Measurements from ENCODE around the gene ABHD16A. TPM values are rescaled to one million over a fixed set of nuclear protein-coding genes. Genes with fewer than 3 reads are reported as not detected.

ABHD16A gene
- total RNA-seq, 1 donor: 23.5 TPM

DNA sequence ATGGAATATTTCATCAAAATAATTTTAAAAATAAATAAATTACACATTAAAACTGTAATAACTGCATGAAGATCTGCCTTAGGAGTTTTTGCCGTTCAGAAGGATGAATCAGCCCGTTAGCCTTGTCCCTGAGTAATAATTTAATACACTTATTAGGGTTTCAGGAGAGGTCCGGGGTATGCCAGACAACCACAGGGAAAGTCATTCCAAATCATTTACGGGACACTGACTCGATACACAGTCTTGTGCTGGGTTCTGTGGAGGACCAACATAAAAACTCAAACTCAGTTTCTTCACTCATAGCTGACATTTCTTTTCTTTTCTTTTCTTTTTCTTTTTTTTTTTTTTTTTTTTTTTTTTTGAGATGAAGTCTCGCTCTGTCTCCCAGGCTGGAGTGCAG lies 2.8 kb upstream of the ABHD16A start:
- DNase-seq (ENCODE audit: low read depth): no peak
- TF ChIP-seq, protein P1, sequence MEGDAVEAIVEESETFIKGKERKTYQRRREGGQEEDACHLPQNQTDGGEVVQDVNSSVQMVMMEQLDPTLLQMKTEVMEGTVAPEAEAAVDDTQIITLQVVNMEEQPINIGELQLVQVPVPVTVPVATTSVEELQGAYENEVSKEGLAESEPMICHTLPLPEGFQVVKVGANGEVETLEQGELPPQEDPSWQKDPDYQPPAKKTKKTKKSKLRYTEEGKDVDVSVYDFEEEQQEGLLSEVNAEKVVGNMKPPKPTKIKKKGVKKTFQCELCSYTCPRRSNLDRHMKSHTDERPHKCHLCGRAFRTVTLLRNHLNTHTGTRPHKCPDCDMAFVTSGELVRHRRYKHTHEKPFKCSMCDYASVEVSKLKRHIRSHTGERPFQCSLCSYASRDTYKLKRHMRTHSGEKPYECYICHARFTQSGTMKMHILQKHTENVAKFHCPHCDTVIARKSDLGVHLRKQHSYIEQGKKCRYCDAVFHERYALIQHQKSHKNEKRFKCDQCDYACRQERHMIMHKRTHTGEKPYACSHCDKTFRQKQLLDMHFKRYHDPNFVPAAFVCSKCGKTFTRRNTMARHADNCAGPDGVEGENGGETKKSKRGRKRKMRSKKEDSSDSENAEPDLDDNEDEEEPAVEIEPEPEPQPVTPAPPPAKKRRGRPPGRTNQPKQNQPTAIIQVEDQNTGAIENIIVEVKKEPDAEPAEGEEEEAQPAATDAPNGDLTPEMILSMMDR (IDR thresholded peaks at IDR 0.05; ENCODE audit: insufficient read depth, low read length): no peak
- H3K4me3 ChIP-seq (ENCODE audit: low read depth, low read length): no peak overlapping the region

DNA sequence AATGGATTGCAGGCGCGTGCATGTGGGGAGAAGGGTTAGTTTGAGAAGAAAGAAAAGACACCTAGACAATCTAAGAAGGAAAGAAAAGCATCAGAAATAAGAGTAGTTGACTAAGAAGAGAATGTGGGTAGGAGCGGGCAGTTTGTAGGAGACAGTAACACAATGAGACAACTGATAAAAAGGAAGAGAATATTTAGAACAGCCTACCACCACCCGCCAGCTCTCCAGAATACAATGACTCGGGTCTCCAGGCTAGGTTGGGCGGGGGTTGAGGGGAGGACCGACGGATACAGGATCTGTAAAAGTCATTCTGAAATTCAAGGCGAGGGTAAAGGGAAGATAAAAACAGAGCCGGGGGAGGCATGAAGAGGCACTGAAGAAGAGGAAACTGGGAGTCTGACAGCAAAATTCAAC lies 712 bp downstream of the ABHD16A start:
- peak overlapping the region; percentile 98 for H3K4me3 ChIP-seq (ENCODE audit: low read depth, low read length)
- no peak for DNase-seq (ENCODE audit: low read depth)
- TF ChIP-seq, protein P1 (IDR thresholded peaks at IDR 0.05; ENCODE audit: insufficient read depth, low read length): no peak

DNA sequence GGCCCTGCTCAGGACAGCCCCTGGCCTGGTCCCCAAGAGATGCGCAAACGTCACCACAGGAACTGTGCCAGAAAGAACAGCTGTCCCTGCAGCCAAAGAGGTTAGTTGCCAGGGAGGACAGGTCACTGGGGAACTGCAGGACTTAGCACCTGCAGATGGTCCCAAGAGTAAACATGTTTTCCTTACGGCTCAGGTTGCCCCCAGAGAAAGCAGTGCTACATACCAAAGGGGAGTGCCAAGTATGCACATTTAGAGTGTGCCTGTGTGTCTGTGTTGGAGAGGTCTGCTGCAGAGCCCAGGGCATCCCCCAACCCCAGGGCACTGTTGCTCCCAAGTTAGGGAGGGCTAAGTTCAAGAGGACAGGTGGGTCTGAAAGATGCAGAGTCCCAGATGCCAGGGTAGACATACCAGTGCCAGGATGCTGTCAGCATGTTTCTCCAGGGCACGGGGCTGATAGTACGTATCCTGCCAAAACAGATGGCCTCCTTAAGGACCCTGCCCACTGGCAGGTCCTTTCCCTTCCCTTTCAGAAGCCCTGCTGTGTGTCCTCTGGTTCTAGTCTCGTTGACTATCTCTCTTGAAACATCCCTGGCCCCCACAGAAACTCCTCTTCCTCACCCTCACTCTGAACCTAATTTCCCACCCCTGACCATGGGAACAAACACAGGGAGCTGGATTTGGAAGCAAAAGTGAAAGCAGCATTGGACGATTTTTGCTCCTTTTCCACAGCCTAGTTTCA lies 1.3 kb downstream of the ABHD16A start:
- TF ChIP-seq, protein P1 (IDR thresholded peaks at IDR 0.05; ENCODE audit: insufficient read depth, low read length): no peak
- peak; percentile 49 for DNase-seq (ENCODE audit: low read depth)
- H3K4me3 ChIP-seq (ENCODE audit: low read depth, low read length): peak overlapping the region; percentile 98

DNA sequence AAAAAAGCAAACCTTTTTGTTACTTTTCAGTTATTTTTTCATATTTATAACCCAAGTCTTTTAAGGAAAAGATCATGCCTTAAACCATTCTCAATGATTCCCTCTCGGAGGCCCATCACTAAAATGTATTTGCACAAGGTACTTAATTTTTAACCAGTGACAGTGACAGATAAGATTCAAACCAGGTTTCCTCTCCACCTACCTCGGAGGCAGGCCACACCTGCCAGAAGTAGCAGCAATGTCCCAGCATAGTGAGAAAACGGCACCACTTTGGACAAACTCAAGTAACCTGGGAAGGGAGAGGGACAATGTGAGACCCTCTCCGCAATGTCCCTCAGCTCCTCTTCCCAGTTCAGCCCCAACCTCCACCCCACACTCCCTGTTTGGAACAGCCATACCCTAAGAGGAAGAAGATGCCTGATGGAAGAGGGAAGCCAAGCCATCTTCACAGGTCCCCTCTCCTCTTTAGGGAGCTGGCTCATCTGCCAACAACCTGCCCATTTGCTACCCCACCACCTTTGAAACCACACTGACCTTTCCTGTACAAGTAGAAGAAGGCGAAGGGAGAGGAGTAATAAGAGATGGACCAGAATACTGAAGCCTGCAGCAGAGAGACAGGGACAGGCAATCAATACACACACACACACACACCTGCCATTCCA lies 2.3 kb downstream of the ABHD16A start:
- H3K4me3 ChIP-seq (ENCODE audit: low read depth, low read length): no peak overlapping the region

DNA sequence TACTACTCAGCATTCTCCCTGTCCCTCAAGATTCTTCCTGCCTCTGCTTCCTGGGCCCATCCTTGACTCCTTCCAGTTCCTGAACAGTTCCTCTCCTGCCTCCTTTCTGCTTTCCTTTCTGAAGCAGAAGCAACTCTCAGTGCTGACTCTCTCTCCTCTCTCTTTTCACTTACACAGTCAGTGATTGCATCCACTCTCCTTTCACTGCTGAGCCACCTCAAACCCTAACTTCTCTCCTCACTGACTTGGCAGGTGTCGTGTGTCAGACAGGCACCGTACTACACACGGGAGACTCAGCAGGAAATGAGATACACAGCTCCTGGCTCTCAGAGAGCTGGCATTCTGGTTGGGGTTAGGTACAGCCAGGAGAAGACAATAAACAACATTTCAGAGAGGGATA lies 5.6 kb downstream of the ABHD16A start:
- no peak for DNase-seq (ENCODE audit: low read depth)
- H3K4me3 ChIP-seq (ENCODE audit: low read depth, low read length): no peak overlapping the region
- TF ChIP-seq, protein P1 (IDR thresholded peaks at IDR 0.05; ENCODE audit: insufficient read depth, low read length): no peak

More for the DNA sequence above, 2.3 kb downstream of the ABHD16A start:
- TF ChIP-seq, protein P1 (IDR thresholded peaks at IDR 0.05; ENCODE audit: insufficient read depth, low read length): no peak
- no peak for DNase-seq (ENCODE audit: low read depth)

DNA sequence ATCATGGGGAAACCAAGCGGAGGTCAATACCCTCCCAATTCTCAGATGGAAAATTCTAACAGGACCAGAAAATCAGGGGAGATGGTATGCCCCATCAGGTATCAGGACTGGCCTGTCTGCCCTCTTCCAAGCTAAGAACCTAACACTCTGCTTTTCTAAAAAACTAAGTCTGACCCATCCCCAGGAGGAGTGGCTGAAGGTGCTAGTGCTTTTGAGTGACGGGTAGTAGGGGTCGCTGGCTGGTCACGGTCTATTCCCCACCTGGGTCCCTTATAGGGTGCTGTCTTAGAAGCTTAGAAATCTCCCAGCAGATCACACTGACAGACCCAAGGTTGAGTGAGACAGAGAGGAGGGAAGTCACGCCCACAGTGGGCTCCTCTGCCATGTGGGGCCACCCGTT lies 9.6 kb downstream of the ABHD16A start:
- TF ChIP-seq, protein P1 (IDR thresholded peaks at IDR 0.05; ENCODE audit: insufficient read depth, low read length): no peak
- no peak overlapping the region for H3K4me3 ChIP-seq (ENCODE audit: low read depth, low read length)
- no peak for DNase-seq (ENCODE audit: low read depth)

Data from fibroblast of the aortic adventitia (primary cell).